Ovary (tissue), 9 donors: ENCODE data around the gene INSL3. TPM values are rescaled to one million over a fixed set of nuclear protein-coding genes. Genes with fewer than 3 reads are reported as not detected.

ENCODE experiments used
- DNase-seq, 5 donors: peaks; one replicate each; pipeline ENCODE4 v3.0.0-alpha.2; 2019 to 2020
- H3K27ac ChIP-seq, 2 donors: fragments of 200-600 bp; one replicate each; pipeline versions ENCODE4 v1.5.1 to v1.8.0; 2019 to 2022
- H3K27me3 ChIP-seq: fragments of 200-600 bp; one replicate; pipeline ENCODE4 v1.8.0; 2022
- H3K36me3 ChIP-seq: fragments of 200-600 bp; sonication (generic); one replicate; pipeline ENCODE4 v1.5.1; 2019
- H3K4me1 ChIP-seq: one replicate; pipeline ENCODE4 v1.8.1; 2013; ENCODE audit warnings: mild to moderate bottlenecking, moderate library complexity; ENCODE audit not compliant: insufficient read depth
- H3K4me3 ChIP-seq: fragments of 200-600 bp; sonication (generic); one replicate; pipeline ENCODE4 v1.5.1; 2017
- H3K9me3 ChIP-seq, 2 donors: fragments of 200-600 bp in 1 of 2; sonication (generic) in 1 of 2; one replicate each; pipeline versions ENCODE4 v1.5.1 to v1.8.1; 2013 to 2019; ENCODE audit warnings: mild to moderate bottlenecking in 1 of 2, moderate library complexity in 1 of 2
- EP300 ChIP-seq: sonication (generic); formaldehyde crosslinking; IDR thresholded peaks from one replicate; pipeline ENCODE4 v1.6.1; 2017; ENCODE audit warnings: antibody characterized with exemption
- POLR2A ChIP-seq: fragments of 450-650 bp; IDR thresholded peaks from one replicate; pipeline ENCODE4 v1.6.1; 2017; ENCODE audit warnings: antibody characterized with exemption, mild to moderate bottlenecking, moderate library complexity
- WGBS, 3 donors: extraction: QIAGEN DNeasy Blood & Tissue Kit in 1 of 3; methylation state at CpG; one replicate each; pipeline versions ENCODE4 v1.1.5 to v1.1.7; 2013 to 2017; 5-methylcytosine and 5-hydroxymethylcytosine counted together
- intact Hi-C, 4 donors: fragments of 100-400 bp; cut with DNase I; formaldehyde crosslinking; loops; one replicate each; pipeline versions ENCODE4 v1.11.0 to v1.15.1; 2022 to 2023
- polyA plus RNA-seq, 2 donors: library from polyadenylated mRNA; stranded (reverse); fragments of 200-250 nt in 1 of 2; fragments of 350-450 nt in 1 of 2; fragmentation: Illumina TruSeq in 1 of 2; extraction: RNeasy Lipid Tissue Mini Kit (QIAGEN cat#74804) in 1 of 2; gene quantifications; one replicate each; pipeline ENCODE4 v1.2.3, GENCODE V29; 2013 to 2014
- total RNA-seq, 7 donors: library from RNA; depleted of rRNA in 2 of 7; stranded (reverse); fragments of >200 nt in 2 of 7; fragmentation: NEBNext Ultra II Directional in 3 of 7; extraction: Animal tissue kit (Norgen Biotek cat#: 25700) in 3 of 7; gene quantifications; one replicate each; pipeline versions ENCODE4 v1.1.0 to v1.2.4, GENCODE V29; 2016 to 2023
- TF ChIP-seq, protein P1 (sequence below), 3 donors: fragments of 450-650 bp in 2 of 3; fragments of 200-600 bp in 1 of 3; IDR thresholded peaks; one replicate each; pipeline versions ENCODE4 v1.5.1 to v1.8.0; 2016 to 2022; ENCODE audit warnings: antibody characterized with exemption in 3 of 3, mild to moderate bottlenecking in 1 of 3
- donor health status: DM: no; HTN: no; CAD: no; lungs with moderate emphysema.
- donor health status: DM: no; HTN: no; CAD: no.
- donor health status: Bipolar disorder and iron deficiency.
- donor health status: DM: yes; HTN: yes; CAD: no.
- donor health status: DM: no; HTN: no; CAD: no.
- donor health status: DM: yes; HTN: yes; CAD: no.

INSL3 gene
- total and polyA plus RNA-seq, 9 donors, result 0.38 to 121 (median 2.0) TPM; not detected in 1

- no peak for DNase-seq
- 60 to 70% (median 69%) methylated on average over 11 of the region's 11 CpGs for WGBS, 3 donors
- Histone ChIP-seq H3K4me1 (no peaks in the 10 kb centered on the region), H3K27ac (no peak overlapping the region), H3K9me3 (no peaks in the 10 kb centered on the region), H3K36me3 (no peaks in the 10 kb centered on the region), H3K4me3 (no peak overlapping the region), H3K27me3 (no peaks in the 10 kb centered on the region)
- intact Hi-C loops, result loop anchor here in 1 of 4 donors (10.0 kb wide), 1 partner anchor 57 kb away; the partner anchor contains the start of gene RPL18A
- TF ChIP-seq, protein P1, sequence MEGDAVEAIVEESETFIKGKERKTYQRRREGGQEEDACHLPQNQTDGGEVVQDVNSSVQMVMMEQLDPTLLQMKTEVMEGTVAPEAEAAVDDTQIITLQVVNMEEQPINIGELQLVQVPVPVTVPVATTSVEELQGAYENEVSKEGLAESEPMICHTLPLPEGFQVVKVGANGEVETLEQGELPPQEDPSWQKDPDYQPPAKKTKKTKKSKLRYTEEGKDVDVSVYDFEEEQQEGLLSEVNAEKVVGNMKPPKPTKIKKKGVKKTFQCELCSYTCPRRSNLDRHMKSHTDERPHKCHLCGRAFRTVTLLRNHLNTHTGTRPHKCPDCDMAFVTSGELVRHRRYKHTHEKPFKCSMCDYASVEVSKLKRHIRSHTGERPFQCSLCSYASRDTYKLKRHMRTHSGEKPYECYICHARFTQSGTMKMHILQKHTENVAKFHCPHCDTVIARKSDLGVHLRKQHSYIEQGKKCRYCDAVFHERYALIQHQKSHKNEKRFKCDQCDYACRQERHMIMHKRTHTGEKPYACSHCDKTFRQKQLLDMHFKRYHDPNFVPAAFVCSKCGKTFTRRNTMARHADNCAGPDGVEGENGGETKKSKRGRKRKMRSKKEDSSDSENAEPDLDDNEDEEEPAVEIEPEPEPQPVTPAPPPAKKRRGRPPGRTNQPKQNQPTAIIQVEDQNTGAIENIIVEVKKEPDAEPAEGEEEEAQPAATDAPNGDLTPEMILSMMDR (IDR thresholded peaks at IDR 0.05), result no peak
- TF ChIP-seq POLR2A, result no peak
- no peak for TF ChIP-seq EP300
These were observed 23.7 kb downstream of the INSL3 start for GRCh38 chr19:17797424-17798201.

GRCh38 chr19:17796838-17797423 lies 24.4 kb downstream of the INSL3 start:
- intact Hi-C loops, result loop anchor here in 1 of 4 donors (10.0 kb wide), 1 partner anchor 58 kb away; the partner anchor contains the start of gene RPL18A
- DNase-seq, result no peak

DNA sequence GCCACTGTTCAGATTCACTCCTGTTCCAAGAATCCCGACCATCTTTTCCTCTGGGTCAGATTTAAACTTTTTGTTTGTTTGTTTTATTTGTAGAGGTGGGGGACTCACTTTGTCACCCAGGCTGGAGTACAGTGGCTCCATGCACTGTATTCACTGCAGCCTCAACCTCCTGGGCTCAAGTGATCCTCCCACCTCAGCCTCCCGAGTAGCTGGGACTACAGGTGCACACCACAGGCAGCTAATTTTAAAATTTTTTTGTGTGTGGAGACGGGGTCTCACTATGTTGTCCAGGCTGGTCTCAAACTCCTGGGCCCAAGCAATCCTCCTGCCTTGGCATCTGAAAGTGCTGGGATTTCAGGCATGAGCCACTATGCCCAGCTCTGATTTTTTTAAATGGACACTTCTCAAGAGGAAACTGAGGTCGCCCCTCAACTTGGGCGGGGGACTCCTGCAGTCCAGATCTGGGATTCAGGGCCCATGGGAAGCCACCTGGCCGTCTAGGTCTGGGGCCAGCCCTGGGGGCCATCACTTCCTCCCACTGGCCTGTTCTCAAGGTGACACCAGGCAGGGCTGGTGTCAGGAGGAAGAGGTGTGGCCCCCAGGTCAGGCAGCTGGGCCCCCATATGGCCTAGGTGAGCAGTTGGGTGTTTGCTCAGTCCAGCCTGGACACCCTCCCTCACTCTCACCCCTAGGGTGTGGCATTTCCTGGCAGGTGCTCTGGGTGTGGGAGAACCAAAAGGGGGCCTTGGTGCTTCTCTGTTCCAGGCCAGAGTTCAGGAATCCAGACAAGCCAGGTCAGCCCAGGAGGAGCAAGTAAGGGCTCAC lies 25.1 kb downstream of the INSL3 start:
- H3K36me3 ChIP-seq, result no peaks in the 10 kb centered on the region
- DNase-seq, result no peak
- no peaks in the 10 kb centered on the region for H3K4me1 ChIP-seq
- no peaks in the 10 kb centered on the region for H3K27me3 ChIP-seq
- WGBS, 3 donors, result 57 to 64% (median 61%) methylated on average over 6 of the region's 6 CpGs
- TF ChIP-seq POLR2A, result no peak
- TF ChIP-seq, protein P1 (IDR thresholded peaks at IDR 0.05), result no peak
- no peak for TF ChIP-seq EP300
- no peak overlapping the region for H3K4me3 ChIP-seq
- intact Hi-C loops, result loop anchor here in 1 of 4 donors (10.0 kb wide), 1 partner anchor 59 kb away; the partner anchor contains the start of gene RPL18A
- no peak overlapping the region for H3K27ac ChIP-seq
- H3K9me3 ChIP-seq, result no peaks in the 10 kb centered on the region

More at GRCh38 chr19:17796838-17797423, 24.4 kb downstream of the INSL3 start:
- no peaks in the 10 kb centered on the region for H3K36me3 ChIP-seq
- H3K9me3 ChIP-seq, result no peaks in the 10 kb centered on the region
- no peak overlapping the region for H3K27ac ChIP-seq
- no peak for TF ChIP-seq POLR2A
- no peak for TF ChIP-seq EP300
- TF ChIP-seq, protein P1 (IDR thresholded peaks at IDR 0.05), result no peak
- no peak overlapping the region for H3K4me3 ChIP-seq
- H3K27me3 ChIP-seq, result no peaks in the 10 kb centered on the region
- H3K4me1 ChIP-seq, result no peaks in the 10 kb centered on the region
- 59 to 67% (median 62%) methylated on average over 1 of the region's 1 CpG for WGBS, 3 donors

GRCh38 chr19:17795495-17795856 lies 25.8 kb downstream of the INSL3 start:
- DNase-seq, result no peak
- H3K27ac ChIP-seq, result no peak overlapping the region
- intact Hi-C loops, result loop anchor here in 1 of 4 donors (10.0 kb wide), 1 partner anchor 59 kb away; the partner anchor contains the start of gene RPL18A

More at GRCh38 chr19:17795495-17795856, 25.8 kb downstream of the INSL3 start:
- Histone ChIP-seq H3K4me1 (no peaks in the 10 kb centered on the region), H3K4me3 (peak overlapping the region; percentile 28), H3K36me3 (no peaks in the 10 kb centered on the region), H3K27me3 (no peaks in the 10 kb centered on the region), H3K9me3 (no peaks in the 10 kb centered on the region)
- TF ChIP-seq EP300 (no peak), POLR2A (no peak)
- TF ChIP-seq, protein P1 (IDR thresholded peaks at IDR 0.05), result no peak
- 24 to 32% (median 26%) methylated on average over 10 to 14 of the region's 14 CpGs for WGBS, 3 donors
